Ovary (tissue), 3 donors: ENCODE results near the gene B3GNT5.

Experiments used
- CTCF ChIP-seq, 3 donors: fragments of 450-650 bp in 2 of 3; fragments of 200-600 bp in 1 of 3; IDR thresholded peaks; one replicate each; pipeline versions ENCODE4 v1.5.1 to v1.8.0; 2016 to 2022; ENCODE audit warnings: antibody characterized with exemption in 3 of 3, mild to moderate bottlenecking in 1 of 3
- EP300 ChIP-seq: sonication (generic); formaldehyde crosslinking; IDR thresholded peaks from one replicate; pipeline ENCODE4 v1.6.1; 2017; ENCODE audit warnings: antibody characterized with exemption
- POLR2A ChIP-seq: fragments of 450-650 bp; IDR thresholded peaks from one replicate; pipeline ENCODE4 v1.6.1; 2017; ENCODE audit warnings: antibody characterized with exemption, mild to moderate bottlenecking, moderate library complexity
- donor health status: DM: no; HTN: no; CAD: no.

- TF ChIP-seq POLR2A (no peak), CTCF (IDR thresholded peaks at IDR 0.05) (no peak), EP300 (no peak)
Measured at GRCh38 chr3:183307749-183308148, 54.7 kb downstream of the B3GNT5 start.
